HG03521 (cell line): ENCODE data around the gene B3GALT6.

Experiments used
- ATAC-seq: cut with Tn5 transposase; IDR thresholded peaks from one replicate; pipeline ENCODE4 v1.9.1; 2021; ENCODE audit warnings: mild to moderate bottlenecking, moderate library complexity; ENCODE audit not compliant: unreplicated experiment

Gene B3GALT6

DNA sequence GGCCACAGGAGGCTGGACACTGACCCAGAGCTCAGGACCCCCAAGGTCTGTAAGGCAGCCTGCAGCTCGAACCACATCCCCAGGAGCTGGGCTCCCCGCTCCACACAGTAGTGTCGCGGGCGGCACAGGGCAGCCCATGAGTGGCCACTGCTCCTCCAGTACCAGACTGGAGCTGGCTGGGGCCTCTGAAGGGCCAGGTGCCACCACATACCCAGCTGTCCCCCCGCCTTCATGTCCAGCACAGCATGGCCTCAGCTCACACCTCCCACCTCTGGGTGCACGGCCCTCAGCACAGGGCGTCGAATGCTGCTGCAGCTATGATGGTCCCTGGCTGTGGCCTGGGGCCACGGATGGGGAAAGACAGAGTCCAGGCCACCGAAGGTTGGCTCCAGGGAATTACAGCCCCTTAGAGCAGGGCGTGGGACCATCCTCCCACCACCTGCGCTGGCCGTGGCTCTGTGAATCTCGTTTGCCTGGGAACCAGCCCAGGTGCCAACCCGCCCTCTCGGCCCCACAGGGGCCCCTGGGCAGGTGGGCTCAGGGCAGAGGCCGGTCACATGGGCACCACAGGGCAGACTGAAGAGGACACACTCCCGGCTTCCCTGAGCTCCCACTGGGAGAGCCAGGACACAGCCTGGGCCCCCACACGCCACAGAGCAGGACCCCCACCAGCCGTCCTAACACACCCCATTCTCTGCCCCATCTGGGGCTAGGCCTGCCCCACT, 16.0 kb upstream of the B3GALT6 start:
- no peak for ATAC-seq

- no peak for ATAC-seq
Measured at GRCh38 chr1:1216770-1217620, 15.0 kb upstream of the B3GALT6 start.

GRCh38 chr1:1217621-1218523, 14.2 kb upstream of the B3GALT6 start:
- no peak for ATAC-seq

DNA sequence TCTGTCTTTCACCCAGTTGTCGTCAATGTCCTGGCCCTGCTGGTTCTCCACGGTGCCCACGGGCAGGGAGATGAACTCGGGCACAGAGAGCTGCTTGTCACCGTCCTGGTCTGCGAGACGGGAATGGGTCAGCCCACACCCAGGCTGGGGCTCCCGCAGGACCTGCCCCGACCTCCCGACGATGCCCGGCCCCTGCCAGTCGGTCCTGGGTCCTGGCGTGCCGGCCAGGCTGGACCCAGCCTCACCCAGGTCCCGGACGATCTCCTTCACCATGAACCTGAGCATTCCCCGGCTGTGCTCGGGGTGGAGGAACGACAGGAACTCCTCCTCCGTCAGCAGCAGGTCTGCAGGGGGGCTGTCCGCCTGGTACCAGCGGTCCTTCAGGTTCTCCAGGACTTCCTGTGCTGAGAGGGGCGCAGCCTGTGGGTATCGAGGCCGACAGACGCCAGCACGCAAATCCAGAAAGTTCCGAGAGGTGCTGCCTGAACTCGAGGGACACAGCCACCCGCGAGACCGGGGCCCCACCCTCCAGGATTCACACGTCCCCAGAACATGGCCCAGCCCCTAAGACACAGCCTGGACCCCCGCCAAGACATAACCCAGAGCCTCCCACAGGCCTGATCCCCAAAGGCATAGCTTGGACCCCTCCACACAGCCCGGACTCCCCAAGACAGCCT, 13.4 kb upstream of the B3GALT6 start:
- no peak for ATAC-seq

DNA sequence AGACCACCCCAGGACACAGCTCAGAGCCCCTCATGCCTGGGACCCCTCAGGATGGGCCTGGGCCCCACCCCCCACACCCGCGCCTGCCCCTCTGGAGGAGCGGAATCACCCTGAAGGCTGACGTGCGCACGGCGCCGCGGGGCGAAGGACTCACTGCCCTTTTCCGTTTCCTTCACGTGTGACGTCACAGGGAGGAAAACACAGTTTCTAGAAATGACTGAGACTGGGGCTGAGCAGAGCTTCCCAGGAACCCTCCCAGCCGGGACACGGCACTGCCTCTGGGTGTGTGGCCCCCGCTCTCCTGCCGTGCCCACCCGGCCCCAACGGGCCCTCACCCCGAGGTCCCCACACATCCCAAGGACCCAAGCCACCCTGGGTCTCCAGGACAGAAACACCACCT, 12.7 kb upstream of the B3GALT6 start:
- no peak for ATAC-seq

DNA sequence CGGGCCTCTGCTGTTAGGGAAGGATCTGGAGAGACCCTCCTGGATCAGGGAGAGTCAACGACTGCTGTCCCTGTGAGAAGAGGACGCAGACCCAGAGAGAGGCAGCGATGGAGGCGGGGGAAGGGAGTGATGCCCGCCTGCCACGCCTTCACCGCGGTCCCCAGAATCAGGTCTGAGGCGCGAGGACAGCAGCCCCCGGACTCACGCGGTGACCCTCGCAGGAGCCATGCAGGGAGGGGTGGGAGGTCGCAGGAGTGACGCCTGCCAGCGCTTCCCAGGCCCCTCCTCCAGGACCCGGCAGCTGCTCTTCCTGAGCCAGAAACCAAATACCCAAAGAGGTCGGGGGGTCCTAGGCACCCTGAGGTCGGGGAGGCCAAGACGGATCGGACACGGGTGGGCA, 11.8 kb upstream of the B3GALT6 start:
- ATAC-seq = no peak

DNA sequence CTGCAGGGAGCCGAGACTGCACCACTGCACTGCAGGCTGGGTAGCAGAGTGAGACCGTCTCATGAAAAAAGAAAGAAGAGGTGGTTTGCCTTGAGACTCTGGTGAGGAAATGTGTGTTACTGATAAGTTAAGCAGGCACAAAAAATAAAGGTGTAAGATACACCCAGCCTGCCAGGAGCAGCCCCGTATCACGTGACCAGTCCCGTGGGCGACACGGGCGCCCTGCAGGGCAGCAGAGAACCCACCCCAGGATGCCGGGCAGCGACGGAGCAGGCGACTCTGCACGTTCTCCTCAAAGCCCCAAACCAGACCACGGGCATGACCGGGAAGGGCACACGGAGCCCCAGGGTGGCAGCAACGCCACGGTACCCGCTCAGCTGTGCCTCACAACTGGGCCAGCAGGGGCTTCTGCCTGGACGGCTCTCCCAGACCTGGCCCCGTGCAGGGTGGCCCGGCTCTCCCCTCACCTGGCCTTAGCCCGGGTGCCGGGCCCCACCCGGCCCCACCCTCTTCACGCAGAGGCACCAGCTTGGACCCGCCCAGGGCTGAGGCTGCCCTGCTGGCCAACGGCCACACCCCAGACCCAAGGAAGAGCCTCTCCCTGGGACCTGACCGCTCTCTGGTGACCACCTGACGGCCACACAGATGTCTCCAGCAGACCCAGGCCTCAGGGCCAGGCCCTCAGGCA, 10.0 kb upstream of the B3GALT6 start:
- no peak for ATAC-seq

GRCh38 chr1:1222575-1223225, 9.3 kb upstream of the B3GALT6 start:
- ATAC-seq = no peak

DNA sequence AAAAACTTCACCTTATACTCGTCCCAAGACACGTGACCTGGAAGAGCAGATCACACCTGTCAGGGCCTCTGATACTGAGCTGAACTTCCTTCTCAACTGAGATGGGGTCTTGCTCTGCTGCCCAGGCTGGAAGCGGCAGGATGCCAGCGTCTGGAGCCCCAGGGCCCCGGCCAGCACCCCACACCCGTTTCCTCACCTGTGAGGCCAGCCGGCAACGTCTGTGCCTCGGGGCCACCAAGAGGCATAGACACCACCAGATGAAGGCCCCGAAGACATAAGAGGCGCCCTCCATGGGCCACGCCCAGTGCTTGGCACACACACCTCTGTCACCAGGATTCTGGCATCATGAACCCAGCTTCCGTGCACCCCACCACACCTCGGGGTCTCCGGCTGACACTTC, 8.7 kb upstream of the B3GALT6 start:
- no peak for ATAC-seq

DNA sequence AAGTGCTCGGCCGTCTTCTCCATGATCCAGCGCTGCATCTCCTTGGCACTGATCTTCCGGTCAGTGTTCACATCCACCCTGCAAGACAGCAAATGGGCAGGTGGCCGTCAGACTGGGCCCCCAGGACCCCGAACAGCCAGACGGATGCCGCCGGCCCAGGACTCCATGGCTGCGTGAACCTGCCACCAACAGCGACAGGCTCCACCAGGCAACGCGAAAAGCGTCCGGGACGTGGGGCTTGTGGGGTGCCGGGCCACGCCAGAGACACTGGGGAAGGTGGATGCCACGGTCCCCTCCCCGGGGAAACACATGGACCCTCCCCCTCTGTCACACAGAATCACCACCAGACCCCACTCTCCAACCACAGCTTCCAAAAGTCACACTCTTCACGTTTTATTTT, 8.1 kb upstream of the B3GALT6 start:
- no peak for ATAC-seq

- no peak for ATAC-seq
Measured at GRCh38 chr1:1225238-1225845, 6.7 kb upstream of the B3GALT6 start.

- ATAC-seq = no peak
Measured at GRCh38 chr1:1225913-1226312, 6.1 kb upstream of the B3GALT6 start.

GRCh38 chr1:1226566-1227362, 5.3 kb upstream of the B3GALT6 start:
- no peak for ATAC-seq

DNA sequence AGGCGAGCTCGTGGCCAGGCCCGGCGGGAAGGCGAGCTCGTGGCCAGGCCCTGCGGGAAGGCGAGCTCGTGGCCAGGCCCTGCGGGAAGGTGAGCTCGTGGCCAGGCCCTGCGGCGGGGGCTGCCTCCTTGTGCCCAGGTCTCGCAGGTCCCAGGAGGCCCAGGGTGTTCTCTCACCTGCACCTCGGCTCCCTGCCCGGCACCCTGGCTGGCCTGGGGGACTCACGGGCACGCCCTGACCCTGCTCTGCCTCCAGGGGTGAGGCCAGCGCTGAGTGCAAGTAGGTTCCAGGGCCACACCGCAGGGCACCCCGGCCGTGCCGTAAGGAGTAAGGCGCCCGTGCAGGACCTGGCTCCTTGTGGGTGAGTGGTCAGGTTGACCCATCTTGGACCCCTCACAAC, 4.7 kb upstream of the B3GALT6 start:
- no peak for ATAC-seq

GRCh38 chr1:1228187-1228586, 3.9 kb upstream of the B3GALT6 start:
- no peak for ATAC-seq

- no peak for ATAC-seq
Measured at GRCh38 chr1:1228596-1229321, 3.3 kb upstream of the B3GALT6 start.

- ATAC-seq = no peak
Measured at GRCh38 chr1:1229770-1230169, 2.3 kb upstream of the B3GALT6 start.
